Neutrophil (primary cell): ENCODE results near the gene INTS3.
"Not testable (repeated sequence)": the region's sequence is repeated elsewhere in the genome, so short reads cannot be mapped to it uniquely, and the experiment has no call there.

Experiments
- H3K27ac ChIP-seq: fragments of 200-600 bp; sonication (generic); 2 replicates; pipeline ENCODE4 v1.5.1; 2016; ENCODE audit warnings: mild to moderate bottlenecking, moderate library complexity
- H3K27me3 ChIP-seq: fragments of 200-600 bp; sonication (generic); 2 replicates; pipeline ENCODE4 v1.6.0; 2016; ENCODE audit warnings: mild to moderate bottlenecking
- H3K36me3 ChIP-seq: fragments of 200-600 bp; sonication (generic); 2 replicates; pipeline ENCODE4 v1.5.1; 2017
- H3K4me1 ChIP-seq, 2 experiments: fragments of 200-600 bp in 1 of 2; sonication (generic) in 1 of 2; 1 replicate in 1 of 2; 2 replicates in 1 of 2; pipeline versions ENCODE4 v1.5.1 to v1.6.1; 2013 to 2016; ENCODE audit warnings: low read depth in 1 of 2, low read length in 1 of 2, mild to moderate bottlenecking in 1 of 2, moderate library complexity in 1 of 2; ENCODE audit not compliant: control insufficient read depth in 1 of 2, insufficient read depth in 1 of 2
- H3K4me3 ChIP-seq, 2 experiments: fragments of 200-600 bp in 1 of 2; sonication (generic) in 1 of 2; 1 replicate in 1 of 2; 2 replicates in 1 of 2; pipeline ENCODE4 v1.5.1; 2013 to 2016; ENCODE audit warnings: low read depth in 1 of 2, low read length in 1 of 2, mild to moderate bottlenecking in 1 of 2, moderate library complexity in 1 of 2
- H3K9me3 ChIP-seq: fragments of 200-600 bp; sonication (generic); 2 replicates; pipeline ENCODE4 v1.5.1; 2016
- CTCF ChIP-seq: fragments of 200-600 bp; sonication (generic); IDR thresholded peaks from 2 replicates; pipeline ENCODE4 v1.5.1; 2016; ENCODE audit warnings: antibody characterized with exemption

Gene INTS3

GRCh38 chr1:153778824-153779519 is 51.1 kb downstream of the INTS3 start:
- no peak overlapping the region for H3K4me3 ChIP-seq
- peaks cover 59 to 64% of the 10 kb centered on the region in 2 experiments for H3K4me1 ChIP-seq
- peak overlapping the region; percentile 47 for H3K27ac ChIP-seq
- no peaks in the 10 kb centered on the region for H3K27me3 ChIP-seq
- H3K9me3 ChIP-seq: no peaks in the 10 kb centered on the region
- peaks cover 12% of the 10 kb centered on the region for H3K36me3 ChIP-seq
- TF ChIP-seq CTCF: no peak

- peaks cover 12% of the 10 kb centered on the region for H3K36me3 ChIP-seq
- no peak overlapping the region for H3K4me3 ChIP-seq
- H3K4me1 ChIP-seq: peaks cover 50 to 58% of the 10 kb centered on the region in 2 experiments
- TF ChIP-seq CTCF: no peak
- no peaks in the 10 kb centered on the region for H3K27me3 ChIP-seq
- peak overlapping the region; percentile 25 for H3K27ac ChIP-seq
- H3K9me3 ChIP-seq: no peaks in the 10 kb centered on the region
These were observed 52.1 kb downstream of the INTS3 start for GRCh38 chr1:153779781-153780541.

- no peak for TF ChIP-seq CTCF
These were observed 52.7 kb downstream of the INTS3 start for GRCh38 chr1:153780551-153780950.

GRCh38 chr1:153782648-153783047 is 54.8 kb downstream of the INTS3 start:
- peaks cover 28 to 31% of the 10 kb centered on the region in 2 experiments for H3K4me1 ChIP-seq
- peaks cover 12% of the 10 kb centered on the region for H3K36me3 ChIP-seq
- H3K9me3 ChIP-seq, H3K27me3 ChIP-seq: not testable (repeated sequence)
- H3K4me3 ChIP-seq: peak overlapping the region; percentile 83 to 88
- H3K27ac ChIP-seq: peak overlapping the region; percentile 94

More at GRCh38 chr1:153780551-153780950, 52.7 kb downstream of the INTS3 start:
- H3K4me3 ChIP-seq: no peak overlapping the region
- no peaks in the 10 kb centered on the region for H3K9me3 ChIP-seq
- no peaks in the 10 kb centered on the region for H3K27me3 ChIP-seq
- H3K4me1 ChIP-seq: peaks cover 44 to 52% of the 10 kb centered on the region in 2 experiments
- H3K36me3 ChIP-seq: peaks cover 12% of the 10 kb centered on the region
- no peak overlapping the region for H3K27ac ChIP-seq

GRCh38 chr1:153783233-153784190 is 55.7 kb downstream of the INTS3 start:
- peak; percentile 57 for TF ChIP-seq CTCF
- Histone ChIP-seq H3K4me3 (peak overlapping the region; percentile 83 to 88), H3K27me3 (no peaks in the 10 kb centered on the region)

More at GRCh38 chr1:153783233-153784190, 55.7 kb downstream of the INTS3 start:
- no peaks in the 10 kb centered on the region for H3K9me3 ChIP-seq
- peaks cover 19 to 22% of the 10 kb centered on the region in 2 experiments for H3K4me1 ChIP-seq
- H3K27ac ChIP-seq: peak overlapping the region; percentile 94
- H3K36me3 ChIP-seq: peaks cover 12% of the 10 kb centered on the region
